BLaER1 (cell line): ENCODE measurements around the gene PREPL.
"Not testable (repeated sequence)": the region's sequence is repeated elsewhere in the genome, so short reads cannot be mapped to it uniquely, and the experiment has no call there.

Experiments
- H3K27ac ChIP-seq: shearing (Covaris generic); formaldehyde crosslinking; 2 replicates; pipeline ENCODE4 v1.8.1; 2022
- H3K27me3 ChIP-seq: shearing (Covaris generic); formaldehyde crosslinking; 2 replicates; pipeline ENCODE4 v1.8.1; 2022
- H3K36me3 ChIP-seq: shearing (Covaris generic); formaldehyde crosslinking; 2 replicates; pipeline ENCODE4 v1.8.1; 2022
- H3K4me1 ChIP-seq: shearing (Covaris generic); formaldehyde crosslinking; 2 replicates; pipeline ENCODE4 v1.8.1; 2022
- H3K4me2 ChIP-seq: shearing (Covaris generic); formaldehyde crosslinking; 2 replicates; pipeline ENCODE4 v1.8.1; 2022
- H3K4me3 ChIP-seq: shearing (Covaris generic); formaldehyde crosslinking; 2 replicates; pipeline ENCODE4 v1.8.1; 2022
- H3K9ac ChIP-seq: shearing (Covaris generic); formaldehyde crosslinking; 2 replicates; pipeline ENCODE4 v1.8.1; 2022
- H3K9me3 ChIP-seq: shearing (Covaris generic); formaldehyde crosslinking; 2 replicates; pipeline ENCODE4 v1.8.1; 2022
- H4K20me1 ChIP-seq: shearing (Covaris generic); formaldehyde crosslinking; 2 replicates; pipeline ENCODE4 v1.8.1; 2022
- Cebpa-rat ChIP-seq: shearing (Covaris generic); IDR thresholded peaks from 2 replicates; pipeline ENCODE4 v1.8.1; 2022

PREPL gene

DNA sequence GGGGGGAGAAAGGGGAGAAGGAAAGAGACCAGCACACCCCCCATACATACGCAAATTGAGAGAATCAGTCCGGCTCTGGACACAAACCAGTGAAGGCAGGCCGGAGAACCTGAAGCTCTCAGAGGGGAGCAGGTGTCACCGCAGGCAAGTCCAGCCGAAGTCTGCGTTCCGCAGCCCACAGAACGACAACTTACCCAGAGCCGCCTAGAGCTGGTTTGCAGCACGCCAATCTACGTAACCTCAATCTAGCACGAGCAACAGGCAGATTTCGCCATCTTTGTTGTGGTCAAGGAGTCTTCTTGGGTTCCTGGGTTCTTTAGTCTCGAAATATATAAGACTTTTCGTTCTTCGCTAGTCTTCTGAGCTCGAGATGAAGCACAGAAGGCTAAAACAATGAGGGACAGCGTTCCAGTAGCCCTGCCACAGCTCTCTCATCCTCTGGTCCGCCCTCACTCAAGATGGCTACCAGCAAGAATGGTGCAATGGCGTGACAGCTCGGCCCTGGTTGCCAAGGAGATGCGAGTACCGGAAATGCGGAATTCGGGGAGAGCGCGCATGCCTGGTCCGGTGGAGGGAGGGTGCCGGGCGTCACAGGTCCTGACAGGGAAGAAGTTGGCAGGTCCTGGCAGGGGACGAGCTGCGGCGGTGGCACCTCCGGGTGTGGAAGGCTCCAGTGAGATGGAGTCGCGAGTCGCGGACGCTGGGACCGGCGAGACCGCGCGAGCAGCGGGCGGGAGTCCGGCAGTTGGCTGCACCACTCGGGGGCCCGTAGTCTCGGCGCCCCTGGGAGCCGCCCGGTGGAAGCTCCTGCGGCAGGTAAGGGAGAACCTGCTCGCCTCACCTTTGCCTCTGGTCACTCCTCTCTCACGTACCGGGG lies at the start of gene PREPL, which contains the start of gene CAMKMT:
TSS of gene PREPL (minus strand) at position 165 of the 877 bp plus-strand sequence. CDS start 15,152 bp downstream, outside the sequence.
TSS of gene CAMKMT (plus strand) at position 618 of the 877 bp plus-strand sequence.
- no peaks in the 10 kb centered on the region for H3K9me3 ChIP-seq
- no peak for TF ChIP-seq Cebpa-rat
- peak within 1 kb of the TSS; percentile 93 for H3K9ac ChIP-seq
- no peaks in the 10 kb centered on the region for H3K36me3 ChIP-seq
- H3K4me2 ChIP-seq: peak within 1 kb of the TSS; percentile 93
- peak within 1 kb of the TSS; percentile 93 for H3K4me3 ChIP-seq
- peak within 1 kb of the TSS; percentile 99 for H3K27ac ChIP-seq
- no peaks in the 10 kb centered on the region for H3K27me3 ChIP-seq
- peaks cover 36% of the 10 kb centered on the region for H3K4me1 ChIP-seq
- 0 out of 2 replicates have a peak, but pooled peaks cover 5% of the 10 kb centered on the region for H4K20me1 ChIP-seq

DNA sequence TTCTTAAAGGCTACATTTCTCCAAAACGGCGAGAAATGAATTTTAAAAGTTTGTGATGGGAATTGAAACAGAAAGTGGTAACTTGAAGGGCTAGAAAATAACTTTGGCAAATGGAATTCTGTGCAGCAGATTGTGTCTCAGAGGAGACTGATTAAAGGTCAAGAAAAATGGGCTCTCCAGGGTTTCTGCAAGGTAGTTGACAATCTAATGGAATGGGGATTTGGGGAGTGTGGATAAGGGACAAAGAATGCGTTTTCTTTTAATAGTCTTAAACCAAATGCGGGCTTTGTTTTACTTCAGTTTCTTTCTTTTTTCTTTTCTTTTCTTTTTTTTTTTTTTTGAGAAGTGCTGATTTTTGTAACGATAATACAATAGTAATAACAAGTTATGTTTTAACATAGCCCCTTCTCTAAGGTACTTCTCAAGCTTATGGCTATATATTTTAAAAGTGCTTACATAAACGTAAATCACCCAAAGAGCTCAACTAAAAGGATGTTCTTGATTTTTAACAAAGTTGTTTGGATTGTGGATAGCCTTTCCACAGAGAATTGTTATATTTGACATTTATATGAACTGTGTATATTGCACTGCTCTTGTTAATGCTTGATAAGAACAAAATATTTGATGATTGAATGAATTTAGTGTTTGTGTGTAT lies 37.1 kb upstream of the PREPL start:
- Histone ChIP-seq H3K4me3 (no peak overlapping the region), H3K4me2 (no peak overlapping the region), H3K4me1 (no peaks in the 10 kb centered on the region), H3K27me3 (no peaks in the 10 kb centered on the region), H3K9ac (no peak overlapping the region), H3K36me3 (no peaks in the 10 kb centered on the region), H3K27ac (no peak overlapping the region), H3K9me3 (no peaks in the 10 kb centered on the region), H4K20me1 (no peaks in the 10 kb centered on the region)
- no peak for TF ChIP-seq Cebpa-rat

DNA sequence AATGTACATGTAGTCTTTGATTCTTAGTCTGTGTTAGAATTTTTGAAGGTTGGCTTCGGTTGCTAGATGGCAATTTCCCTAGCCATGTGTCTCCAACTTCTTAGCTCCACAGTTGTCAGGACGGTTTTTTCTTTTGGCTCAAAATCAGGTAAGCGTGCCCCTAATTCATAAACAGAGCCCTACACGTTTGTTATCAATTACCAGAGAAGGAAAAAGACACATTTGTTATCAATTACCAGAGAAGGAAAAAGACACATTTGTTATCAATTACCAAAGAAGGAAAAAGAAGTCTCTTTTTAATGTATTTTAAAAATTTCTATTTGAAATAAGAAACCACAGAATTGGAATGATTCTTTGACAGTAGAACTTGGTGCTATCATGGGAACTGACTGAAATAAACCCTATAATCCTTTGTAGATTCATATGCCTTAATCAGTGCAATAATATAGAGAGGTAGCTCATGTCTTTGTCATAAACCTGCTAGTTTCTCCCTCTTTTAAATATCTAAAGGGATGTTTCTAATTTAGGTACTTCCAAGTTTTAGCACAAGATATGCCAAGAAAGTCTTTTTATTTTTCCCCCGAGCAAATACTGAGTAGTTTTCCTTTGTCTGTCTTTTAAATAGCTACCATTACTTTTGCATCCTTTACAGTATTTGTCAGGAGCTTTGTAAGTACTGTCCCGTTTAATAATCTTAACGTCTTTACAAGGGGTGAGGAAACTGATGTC lies 36.3 kb upstream of the PREPL start:
- Histone ChIP-seq H3K27ac (no peak overlapping the region), H4K20me1 (no peaks in the 10 kb centered on the region), H3K27me3 (no peaks in the 10 kb centered on the region), H3K4me3 (no peak overlapping the region), H3K9me3 (no peaks in the 10 kb centered on the region), H3K4me2 (no peak overlapping the region), H3K36me3 (no peaks in the 10 kb centered on the region), H3K9ac (no peak overlapping the region), H3K4me1 (no peaks in the 10 kb centered on the region)
- TF ChIP-seq Cebpa-rat: no peak

DNA sequence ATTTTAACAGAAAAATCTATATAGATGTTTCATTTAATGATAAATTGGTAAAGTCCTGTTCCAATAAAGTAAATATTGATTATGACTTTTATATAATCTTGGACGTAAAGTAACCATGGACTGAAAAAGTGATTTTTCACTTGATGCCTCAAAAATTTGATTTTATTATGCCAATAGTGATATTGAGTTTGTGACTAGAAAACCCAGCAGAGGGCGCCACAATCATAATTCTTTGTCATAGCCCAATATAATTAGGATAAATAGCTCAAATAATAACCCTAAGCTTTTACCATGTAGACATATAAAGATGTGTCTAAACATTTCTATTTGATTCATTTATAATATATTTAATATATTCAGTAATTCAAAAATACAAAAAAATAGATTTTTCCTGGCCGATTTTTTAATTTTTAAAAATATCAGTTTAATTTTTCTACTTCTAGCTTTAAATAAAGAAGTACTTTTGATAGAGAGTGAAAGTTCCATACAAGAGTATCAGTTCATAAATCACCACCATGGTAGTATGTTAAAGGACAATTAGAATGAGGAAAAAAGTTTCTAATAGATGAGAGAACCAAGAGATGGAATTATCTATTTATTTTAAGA lies 31.1 kb upstream of the PREPL start:
- TF ChIP-seq Cebpa-rat: no peak
- Histone ChIP-seq H3K27ac (no peak overlapping the region), H3K4me2 (no peak overlapping the region), H3K4me3 (no peak overlapping the region), H3K9ac (no peak overlapping the region), H3K4me1 (no peaks in the 10 kb centered on the region), H4K20me1 (no peaks in the 10 kb centered on the region), H3K9me3 (peaks cover 6% of the 10 kb centered on the region), H3K36me3 (no peaks in the 10 kb centered on the region), H3K27me3 (no peaks in the 10 kb centered on the region)

DNA sequence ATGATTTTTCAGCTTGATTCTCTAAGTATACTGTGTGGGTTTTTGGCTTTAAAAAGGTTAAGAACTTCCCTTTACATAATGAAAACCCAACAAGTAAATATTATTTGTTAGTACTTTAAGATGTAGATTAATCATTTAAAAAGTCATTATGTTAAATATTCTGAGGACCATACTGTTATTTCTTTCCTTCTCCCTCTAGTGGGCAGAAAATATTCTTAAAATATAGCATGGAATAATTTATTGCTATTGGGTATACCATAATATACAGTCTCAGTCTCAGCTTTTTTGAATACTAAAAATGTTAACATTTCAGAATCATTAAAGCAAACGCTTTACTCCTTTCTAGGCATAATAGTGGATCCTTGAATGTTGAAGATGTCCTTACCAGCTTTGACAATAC lies 28.6 kb upstream of the PREPL start:
- Histone ChIP-seq H3K4me2 (no peak overlapping the region), H3K9me3 (peaks cover 26% of the 10 kb centered on the region), H3K4me1 (no peaks in the 10 kb centered on the region), H3K9ac (no peak overlapping the region), H3K4me3 (no peak overlapping the region), H3K27me3 (no peaks in the 10 kb centered on the region), H4K20me1 (no peaks in the 10 kb centered on the region), H3K27ac (no peak overlapping the region), H3K36me3 (no peaks in the 10 kb centered on the region)
- no peak for TF ChIP-seq Cebpa-rat

DNA sequence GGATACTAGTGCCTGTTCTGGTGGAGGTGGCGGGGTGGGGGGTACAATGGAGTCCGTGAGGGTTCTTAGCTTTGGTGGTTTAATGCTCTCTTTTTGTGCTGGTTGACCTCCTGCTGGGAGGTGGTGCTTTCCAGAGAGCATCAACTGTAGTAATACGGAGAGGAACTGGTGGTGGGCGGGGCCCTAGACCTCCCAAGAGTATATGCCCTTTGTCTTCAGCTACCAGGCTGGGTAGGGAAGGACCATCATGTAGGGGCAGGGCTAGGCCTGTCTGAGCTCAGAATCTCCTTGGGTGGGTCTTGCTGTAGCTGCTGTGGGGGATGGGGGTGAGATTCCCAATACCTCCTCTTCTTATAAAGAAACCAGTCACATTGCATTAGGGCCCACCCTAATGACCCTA lies 27.6 kb upstream of the PREPL start:
- TF ChIP-seq Cebpa-rat: no peak
- 0 out of 2 replicates have a peak, but pooled peaks cover 7% of the 10 kb centered on the region for H3K36me3 ChIP-seq
- H3K4me2 ChIP-seq: no peak overlapping the region
- no peak overlapping the region for H3K27ac ChIP-seq
- H3K27me3 ChIP-seq: no peaks in the 10 kb centered on the region
- H4K20me1 ChIP-seq: no peaks in the 10 kb centered on the region
- H3K4me3 ChIP-seq: no peak overlapping the region
- peaks cover 36% of the 10 kb centered on the region for H3K9me3 ChIP-seq
- H3K9ac ChIP-seq: no peak overlapping the region
- no peaks in the 10 kb centered on the region for H3K4me1 ChIP-seq

DNA sequence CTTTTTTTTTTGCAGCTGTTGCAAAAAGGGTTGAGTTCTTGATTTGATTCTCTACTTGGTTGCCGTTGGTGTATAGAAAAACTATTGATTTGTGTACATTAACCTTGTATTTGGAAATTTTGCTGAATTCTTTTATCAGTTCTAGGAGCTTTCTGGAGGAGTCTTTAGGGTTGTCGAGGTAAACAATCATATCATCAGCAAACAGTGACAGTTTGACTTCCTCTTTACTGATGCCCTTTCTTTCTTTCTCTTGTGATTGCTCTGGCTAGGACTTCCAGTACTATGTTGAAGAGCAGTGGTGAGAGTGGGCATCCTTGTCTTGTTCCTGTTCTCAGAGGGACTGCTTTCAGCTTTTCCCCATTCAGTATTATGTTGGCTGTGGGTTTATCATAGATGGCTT lies 23.9 kb upstream of the PREPL start:
- H3K9me3 ChIP-seq: peaks cover 38% of the 10 kb centered on the region
- H3K4me2 ChIP-seq, H3K4me1 ChIP-seq, H3K9ac ChIP-seq, H4K20me1 ChIP-seq, H3K27me3 ChIP-seq, H3K27ac ChIP-seq, H3K4me3 ChIP-seq: not testable (repeated sequence)
- H3K36me3 ChIP-seq: peaks cover 22% of the 10 kb centered on the region

DNA sequence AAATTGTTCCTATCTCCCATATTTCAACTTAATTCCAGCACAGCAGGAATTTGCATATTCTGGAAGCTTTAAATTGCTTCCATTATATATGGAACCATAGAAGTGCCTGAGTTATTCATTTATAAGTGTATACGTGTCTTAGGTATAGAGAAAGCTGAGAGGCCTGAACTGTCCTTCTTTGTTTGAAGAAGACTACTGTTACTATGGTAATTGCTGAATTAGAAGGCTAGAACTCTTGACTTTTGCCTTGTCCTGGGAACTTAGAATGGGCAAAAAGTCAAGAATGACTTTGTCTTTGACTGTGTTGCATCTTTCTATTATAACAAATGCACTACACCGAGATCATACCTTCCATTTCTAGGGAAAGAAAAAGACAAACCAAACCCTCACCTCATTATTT lies 16.2 kb upstream of the PREPL start:
- Histone ChIP-seq H3K36me3 (peaks cover 12% of the 10 kb centered on the region), H3K4me2 (no peak overlapping the region), H3K9me3 (no peaks in the 10 kb centered on the region), H4K20me1 (no peaks in the 10 kb centered on the region), H3K4me3 (no peak overlapping the region), H3K9ac (no peak overlapping the region), H3K27ac (no peak overlapping the region), H3K27me3 (no peaks in the 10 kb centered on the region), H3K4me1 (no peaks in the 10 kb centered on the region)
- no peak for TF ChIP-seq Cebpa-rat

DNA sequence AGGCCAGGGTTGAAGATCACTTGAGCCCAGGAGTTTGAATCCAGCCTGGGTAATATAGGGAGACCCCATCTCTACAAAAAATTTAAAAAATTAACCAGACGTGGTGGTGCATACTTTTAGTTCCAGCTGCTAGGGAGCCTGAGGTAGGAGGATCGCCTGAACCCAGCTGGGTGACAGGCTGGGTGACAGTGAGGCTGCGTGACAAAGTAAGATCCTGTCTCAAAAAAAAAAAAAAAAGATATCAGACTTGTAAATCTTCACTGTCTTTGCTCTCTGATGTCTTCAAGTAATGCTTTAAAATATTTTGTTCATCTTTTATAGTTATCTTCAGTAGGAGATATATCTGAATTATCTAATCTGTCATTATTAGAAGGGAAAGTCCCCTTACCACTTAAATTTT lies 11.0 kb upstream of the PREPL start:
- TF ChIP-seq Cebpa-rat: no peak
- H3K9ac ChIP-seq: no peak overlapping the region

More for the DNA sequence above, 11.0 kb upstream of the PREPL start:
- Histone ChIP-seq H3K4me3 (no peak overlapping the region), H3K36me3 (peaks cover 15% of the 10 kb centered on the region; the same call in 1 of the 2 replicates), H3K4me2 (no peak overlapping the region), H3K27ac (no peak overlapping the region), H3K4me1 (no peaks in the 10 kb centered on the region; the same call in 1 of the 2 replicates), H3K27me3 (no peaks in the 10 kb centered on the region), H3K9me3 (peaks cover 3% of the 10 kb centered on the region; the same call in 1 of the 2 replicates), H4K20me1 (0 out of 2 replicates have a peak, but pooled peaks cover 11% of the 10 kb centered on the region)
